GM10847 (cell line): ENCODE results near the gene RHOF.

Source experiments
- POLR2A ChIP-seq: IDR thresholded peaks from 2 replicates; pipeline ENCODE4 v1.6.1; 2011; ENCODE audit not compliant: insufficient read length; ENCODE audit errors: extremely low read depth

The RHOF gene

DNA sequence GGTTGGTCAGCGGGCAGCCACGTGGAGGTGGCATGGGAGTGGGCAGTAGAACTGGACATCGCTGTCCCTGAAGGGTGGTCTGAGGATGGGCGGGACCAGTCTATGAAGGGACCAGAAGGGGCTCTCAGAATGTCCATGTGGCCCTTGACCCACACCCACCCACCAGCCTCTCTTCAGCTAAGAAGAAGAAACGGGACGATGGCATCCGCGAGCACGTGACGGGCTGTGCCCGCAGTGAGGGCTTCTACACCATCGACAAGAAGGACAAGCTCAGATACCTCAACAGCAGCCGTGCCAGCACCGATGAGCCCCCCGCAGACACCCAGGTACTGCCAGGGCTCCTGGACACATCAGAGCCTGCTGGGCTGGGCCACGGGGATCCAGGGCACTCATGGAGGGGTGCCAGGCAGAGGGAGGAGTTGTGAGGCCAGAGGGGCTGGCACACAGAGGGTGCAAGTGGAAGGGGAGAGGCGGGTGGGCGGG is 31.6 kb upstream of the RHOF start:
- no peak for TF ChIP-seq POLR2A

DNA sequence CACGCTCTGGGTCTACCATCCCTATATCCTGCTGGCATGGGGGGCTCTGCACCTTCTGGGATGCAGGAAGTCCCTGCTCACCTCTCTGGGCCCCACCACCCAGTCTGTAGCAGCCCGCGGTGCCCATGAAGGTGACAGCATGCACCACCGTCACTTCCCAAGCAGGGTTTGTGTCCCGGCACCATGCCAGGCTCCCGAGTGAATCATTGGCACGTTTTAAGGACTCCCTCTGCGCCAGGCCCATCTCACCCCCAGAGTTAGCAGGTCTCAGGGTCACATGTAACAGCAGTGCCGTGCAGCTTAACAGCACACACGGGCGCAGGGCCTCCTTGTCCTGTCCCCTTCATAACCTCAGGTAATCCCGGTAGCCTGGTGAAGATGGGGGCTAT is 30.2 kb upstream of the RHOF start:
- TF ChIP-seq POLR2A, result no peak

DNA sequence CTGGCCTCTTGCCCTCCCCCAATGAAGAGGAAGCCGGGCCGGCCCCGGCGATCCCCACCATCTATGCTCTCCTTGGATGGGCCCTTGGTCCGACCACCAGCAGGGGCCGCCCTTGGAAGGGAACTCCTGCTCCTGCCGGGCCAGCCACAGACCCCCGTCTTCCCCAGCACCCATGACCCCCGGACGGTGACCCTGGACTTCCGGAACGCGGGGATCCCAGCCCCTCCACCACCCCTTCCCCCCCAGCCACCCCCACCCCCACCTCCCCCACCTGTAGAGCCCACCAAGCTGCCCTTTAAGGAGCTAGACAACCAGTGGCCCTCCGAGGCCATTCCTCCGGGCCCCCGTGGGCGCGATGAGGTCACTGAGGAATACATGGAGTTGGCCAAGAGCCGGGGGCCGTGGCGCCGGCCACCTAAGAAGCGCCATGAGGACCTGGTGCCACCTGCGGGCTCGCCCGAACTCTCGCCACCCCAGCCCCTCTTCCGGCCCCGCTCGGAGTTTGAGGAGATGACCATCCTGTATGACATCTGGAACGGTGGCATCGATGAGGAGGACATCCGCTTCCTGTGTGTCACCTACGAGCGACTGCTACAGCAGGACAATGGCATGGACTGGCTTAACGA is 29.7 kb upstream of the RHOF start:
- TF ChIP-seq POLR2A, result no peak

DNA sequence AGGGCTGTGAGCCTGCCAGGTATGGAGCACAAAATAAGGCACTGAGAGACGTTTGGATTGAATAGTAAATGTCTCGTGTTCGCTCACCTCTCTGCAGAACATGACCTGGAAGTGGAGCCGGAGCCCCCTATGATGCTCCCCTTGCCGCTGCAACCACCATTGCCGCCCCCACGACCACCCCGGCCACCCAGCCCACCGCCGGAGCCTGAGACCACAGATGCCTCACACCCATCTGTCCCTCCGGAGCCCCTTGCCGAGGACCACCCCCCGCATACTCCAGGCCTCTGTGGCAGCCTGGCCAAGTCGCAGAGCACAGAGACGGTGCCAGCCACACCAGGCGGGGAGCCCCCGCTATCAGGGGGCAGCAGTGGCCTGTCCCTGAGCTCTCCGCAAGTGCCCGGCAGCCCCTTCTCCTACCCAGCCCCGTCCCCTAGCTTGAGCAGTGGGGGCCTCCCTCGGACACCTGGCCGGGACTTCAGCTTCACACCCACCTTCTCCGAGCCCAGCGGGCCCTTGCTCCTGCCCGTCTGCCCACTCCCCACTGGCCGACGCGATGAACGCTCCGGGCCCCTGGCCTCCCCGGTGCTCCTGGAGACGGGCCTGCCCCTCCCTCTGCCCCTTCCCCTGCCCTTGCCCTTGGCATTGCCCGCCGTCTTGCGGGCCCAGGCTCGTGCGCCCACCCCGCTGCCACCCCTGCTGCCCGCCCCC is 29.1 kb upstream of the RHOF start:
- TF ChIP-seq POLR2A, result no peak

DNA sequence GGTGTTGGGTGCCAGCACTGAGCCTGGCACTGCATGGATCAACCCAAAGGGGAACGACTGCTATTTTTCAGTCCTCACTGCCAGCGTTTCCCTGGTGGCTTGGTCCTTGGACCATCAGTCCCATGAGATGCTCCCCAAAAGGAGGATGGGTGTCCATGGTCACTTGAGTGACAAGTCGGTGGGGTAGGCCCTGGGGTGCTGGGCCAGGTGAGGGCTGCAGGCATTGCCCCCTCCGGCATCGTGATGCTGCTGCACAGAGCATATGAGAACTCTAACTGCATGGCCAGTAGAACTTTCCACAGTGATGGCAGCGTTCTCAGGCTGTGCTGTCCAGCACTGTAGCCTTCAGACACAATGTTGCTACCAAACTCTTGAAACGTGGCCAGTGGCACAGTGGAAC is 26.6 kb upstream of the RHOF start:
- TF ChIP-seq POLR2A, result no peak

DNA sequence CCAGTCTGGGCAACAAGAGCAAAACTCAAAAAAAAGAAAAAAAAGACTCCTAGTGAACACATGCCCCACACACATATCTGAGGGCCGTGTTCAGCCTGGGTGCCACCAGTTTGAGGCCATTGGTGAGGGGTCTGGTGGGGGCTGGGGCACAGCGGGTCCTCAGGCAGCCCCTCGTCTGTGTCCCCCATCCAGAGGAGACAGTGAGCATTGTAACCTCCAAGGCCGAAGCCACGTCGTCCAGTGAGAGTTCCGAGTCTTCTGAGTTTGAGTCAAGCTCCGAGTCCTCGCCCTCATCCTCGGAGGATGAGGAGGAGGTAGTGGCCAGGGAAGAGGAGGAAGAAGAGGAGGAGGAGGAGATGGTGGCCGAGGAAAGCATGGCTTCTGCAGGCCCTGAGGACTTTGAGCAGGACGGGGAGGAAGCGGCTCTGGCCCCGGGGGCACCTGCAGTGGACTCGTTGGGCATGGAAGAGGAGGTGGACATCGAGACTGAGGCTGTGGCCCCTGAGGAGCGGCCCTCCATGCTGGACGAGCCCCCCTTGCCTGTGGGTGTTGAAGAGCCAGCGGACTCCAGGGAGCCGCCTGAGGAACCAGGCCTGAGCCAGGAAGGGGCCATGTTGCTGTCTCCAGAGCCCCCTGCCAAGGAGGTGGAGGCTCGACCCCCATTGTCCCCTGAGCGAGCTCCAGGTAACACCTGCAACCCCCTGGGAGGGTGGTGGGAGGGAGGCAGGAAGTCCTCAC is 25.9 kb upstream of the RHOF start:
- no peak for TF ChIP-seq POLR2A

DNA sequence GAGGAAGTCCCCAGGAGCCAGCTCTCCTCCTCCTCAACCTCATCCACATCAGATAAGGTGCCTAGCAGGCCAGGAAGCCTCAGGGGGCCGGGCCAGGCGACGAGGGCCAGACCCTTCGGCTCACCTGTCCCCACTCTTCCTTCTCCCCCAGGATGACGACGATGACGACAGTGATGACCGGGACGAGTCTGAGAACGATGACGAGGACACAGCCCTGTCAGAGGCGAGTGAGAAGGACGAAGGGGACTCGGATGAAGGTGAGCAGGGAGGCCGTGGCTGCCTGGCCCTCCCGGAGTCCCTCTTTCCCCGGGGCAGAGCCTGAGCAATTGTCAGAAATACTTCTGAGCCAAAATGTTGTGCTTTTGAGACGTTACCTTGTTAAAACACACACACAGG is 24.2 kb upstream of the RHOF start:
- no peak for TF ChIP-seq POLR2A

DNA sequence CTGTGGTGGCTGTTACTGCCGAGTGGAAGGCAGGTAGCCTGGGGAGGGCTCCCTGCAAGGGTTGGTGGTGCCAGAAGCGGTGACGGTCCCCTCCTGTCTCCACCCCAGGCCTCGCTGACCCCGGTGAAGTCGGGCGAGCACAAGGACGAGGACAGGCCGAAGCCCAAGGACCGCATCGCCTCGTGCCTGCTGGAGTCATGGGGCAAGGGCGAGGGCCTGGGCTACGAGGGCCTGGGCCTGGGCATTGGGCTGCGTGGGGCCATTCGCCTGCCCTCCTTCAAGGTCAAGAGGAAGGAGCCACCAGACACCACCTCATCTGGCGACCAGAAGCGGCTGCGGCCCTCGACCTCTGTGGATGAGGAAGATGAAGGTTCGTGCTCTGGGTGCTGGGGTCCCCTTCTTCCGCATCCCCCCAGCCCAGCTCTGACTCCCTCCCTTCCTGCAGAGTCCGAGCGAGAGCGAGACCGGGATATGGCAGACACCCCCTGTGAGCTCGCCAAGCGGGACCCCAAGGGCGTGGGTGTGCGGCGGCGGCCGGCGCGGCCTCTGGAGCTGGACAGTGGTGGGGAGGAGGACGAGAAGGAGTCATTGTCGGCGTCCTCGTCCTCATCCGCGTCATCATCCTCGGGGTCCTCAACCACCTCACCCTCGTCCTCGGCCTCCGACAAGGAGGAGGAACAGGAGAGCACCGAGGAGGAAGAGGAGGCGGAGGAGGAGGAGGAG is 23.6 kb upstream of the RHOF start:
- TF ChIP-seq POLR2A, result no peak

DNA sequence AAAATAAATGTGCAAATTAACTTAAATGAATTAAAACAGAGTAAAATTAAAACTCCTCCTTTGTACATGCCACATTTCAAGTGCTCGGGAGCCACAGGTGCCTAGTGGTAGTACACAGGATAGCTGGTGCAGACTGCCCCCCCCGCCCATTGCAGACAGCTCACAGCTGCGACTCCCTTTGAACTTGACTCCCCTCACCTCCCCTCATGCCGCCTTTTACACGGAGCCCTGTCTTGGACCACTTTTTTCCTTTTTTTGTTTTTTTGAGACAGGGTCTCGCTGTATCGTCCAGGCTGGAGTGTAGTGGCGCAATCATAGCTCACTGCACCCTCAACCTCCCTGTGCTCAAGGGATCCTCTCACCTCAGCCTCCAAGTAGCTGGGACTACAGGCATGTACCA is 21.8 kb upstream of the RHOF start:
- TF ChIP-seq POLR2A, result no peak

DNA sequence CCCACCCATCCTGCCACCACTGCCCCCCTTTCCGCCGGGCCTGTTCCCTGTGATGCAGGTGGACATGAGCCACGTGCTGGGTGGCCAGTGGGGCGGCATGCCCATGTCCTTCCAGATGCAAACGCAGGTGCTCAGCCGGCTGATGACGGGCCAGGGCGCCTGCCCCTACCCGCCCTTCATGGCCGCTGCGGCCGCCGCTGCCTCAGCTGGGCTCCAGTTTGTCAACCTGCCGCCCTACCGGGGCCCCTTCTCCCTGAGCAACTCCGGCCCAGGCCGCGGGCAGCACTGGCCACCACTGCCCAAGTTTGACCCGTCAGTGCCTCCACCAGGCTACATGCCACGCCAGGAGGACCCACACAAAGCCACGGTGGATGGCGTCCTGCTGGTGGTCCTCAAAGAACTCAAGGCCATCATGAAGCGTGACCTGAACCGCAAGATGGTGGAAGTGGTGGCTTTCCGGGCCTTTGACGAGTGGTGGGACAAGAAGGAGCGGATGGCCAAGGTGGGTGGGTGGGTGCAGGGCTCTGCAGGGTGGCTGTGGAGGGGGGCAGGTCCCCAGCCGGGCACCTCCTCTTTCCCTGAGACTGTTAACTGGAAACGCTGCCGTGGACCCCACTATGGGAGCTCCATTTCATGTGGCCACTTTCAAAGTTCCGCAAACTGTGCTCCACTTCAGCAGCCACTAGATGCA is 21.1 kb upstream of the RHOF start:
- no peak for TF ChIP-seq POLR2A

DNA sequence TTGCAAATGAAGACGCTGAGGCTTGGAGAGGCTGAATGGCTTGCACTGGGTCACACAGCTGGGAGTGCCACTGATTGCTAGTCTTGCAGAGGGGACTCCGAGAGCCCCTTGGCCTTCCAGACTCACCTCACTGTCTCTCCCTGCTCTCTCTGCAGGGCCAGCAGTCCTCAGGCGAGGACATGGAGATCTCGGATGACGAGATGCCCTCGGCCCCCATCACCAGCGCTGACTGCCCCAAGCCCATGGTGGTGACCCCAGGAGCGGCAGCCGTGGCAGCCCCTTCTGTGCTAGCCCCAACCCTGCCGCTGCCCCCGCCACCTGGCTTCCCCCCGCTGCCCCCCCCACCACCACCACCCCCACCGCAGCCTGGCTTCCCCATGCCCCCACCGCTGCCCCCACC is 20.5 kb upstream of the RHOF start:
- no peak for TF ChIP-seq POLR2A

DNA sequence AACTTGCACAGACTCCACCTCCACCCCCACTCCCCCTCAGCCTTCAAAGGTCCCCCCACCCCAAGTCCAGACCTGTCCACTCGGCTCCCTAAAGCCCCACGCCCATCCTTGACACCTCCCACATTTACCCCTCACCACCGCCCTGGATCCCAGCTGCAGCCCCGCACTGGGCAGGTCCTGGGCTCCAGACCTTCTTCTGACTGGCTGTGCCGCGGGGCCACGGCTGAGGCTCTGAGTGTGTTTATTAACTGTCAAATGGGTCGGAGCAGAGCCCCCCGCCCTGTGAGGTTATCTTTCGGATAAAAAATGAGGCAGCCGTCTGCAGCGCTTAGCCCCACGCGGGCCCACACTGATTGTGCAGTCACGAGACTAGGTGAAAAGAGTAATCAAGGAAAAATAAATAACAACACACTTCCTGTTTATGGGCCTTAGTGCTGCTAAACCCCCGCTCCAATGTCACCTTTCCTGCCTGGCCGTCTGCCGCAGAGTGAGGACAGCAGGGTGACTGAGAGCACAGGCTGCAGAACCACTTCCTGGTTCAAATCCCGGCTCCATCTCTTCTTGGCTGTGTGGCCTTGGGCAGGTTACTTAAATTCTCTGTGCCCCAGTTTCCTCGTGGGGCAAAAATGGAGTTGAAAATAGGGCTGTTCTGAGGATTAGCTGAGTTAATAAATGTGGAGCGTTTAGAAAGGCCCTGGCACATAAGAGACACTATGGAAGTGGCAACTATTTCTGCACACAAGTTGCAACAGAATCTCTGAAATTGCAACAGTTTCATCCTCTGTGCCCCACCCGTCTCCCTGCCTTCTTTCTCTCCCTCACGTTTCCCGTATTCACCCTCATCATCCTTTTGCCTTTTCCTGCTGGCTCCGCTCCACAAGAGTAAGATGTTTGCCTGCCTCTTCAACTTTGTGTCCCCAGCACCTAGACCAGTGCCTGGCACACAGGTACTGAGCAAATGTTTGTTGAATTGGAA is 19.7 kb upstream of the RHOF start:
- TF ChIP-seq POLR2A, result no peak

DNA sequence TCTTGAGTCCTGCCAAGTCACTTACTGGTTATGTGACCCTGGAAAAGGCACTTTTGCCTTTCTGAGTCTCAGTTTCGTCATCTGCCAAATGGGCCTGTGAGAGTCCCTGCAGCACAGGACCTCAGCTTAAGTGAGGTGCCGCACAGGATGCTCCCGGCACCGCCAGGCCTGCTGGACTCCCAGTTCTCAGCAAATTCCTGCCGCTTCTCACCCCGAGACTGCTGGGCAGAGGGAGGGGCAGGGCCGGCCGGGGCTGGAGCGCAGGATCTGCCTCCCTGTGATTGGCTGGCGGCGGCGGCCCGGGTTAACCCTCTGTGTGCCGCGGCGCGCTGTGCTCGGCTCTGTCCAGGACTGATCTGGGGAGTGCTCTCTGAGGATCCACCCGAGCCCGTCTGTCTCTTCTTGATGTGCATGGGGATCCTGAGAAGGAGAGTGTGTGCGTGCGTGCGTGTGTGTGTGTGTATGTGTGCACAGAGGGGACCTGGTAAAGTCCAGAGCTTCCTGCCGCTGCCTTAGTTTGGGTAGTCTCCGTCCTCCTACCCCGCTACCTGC is 18.9 kb upstream of the RHOF start:
- TF ChIP-seq POLR2A, result no peak
